ENCODE results near the gene MYRF. TPM values are rescaled to one million over a fixed set of nuclear protein-coding genes. Genes with fewer than 3 reads are reported as not detected.

MYRF gene
- total and polyA plus RNA-seq, 9 of the 15 experiments (the other 6 are each of a cell fraction or from before 2014, with no cell fraction given), result 2.3 to 25.8 (median 7.1) TPM

DNA sequence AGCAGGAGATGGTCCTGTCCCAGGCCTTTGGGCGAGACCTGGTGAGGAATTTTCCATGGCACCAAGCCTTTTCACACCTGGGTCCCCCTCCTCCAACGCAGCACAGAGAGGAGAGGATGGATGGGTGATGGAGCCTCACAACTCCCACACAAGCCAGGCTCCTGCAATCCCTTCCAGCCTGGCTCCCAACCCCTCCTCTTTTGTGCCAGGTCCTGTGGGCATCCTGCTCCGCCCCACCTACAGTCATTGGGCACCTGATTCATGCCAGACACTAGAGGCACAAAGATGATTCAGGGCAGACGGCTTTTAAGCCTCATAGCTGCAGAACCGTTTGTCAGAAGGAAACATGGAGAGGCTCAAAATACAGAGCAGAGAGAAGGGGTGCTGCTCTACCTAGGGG is 16.1 kb upstream of the MYRF start:
- H3K4me1 ChIP-seq (replicated peaks in 1 of 2; ENCODE audit: control insufficient read depth in 2 of 2, insufficient read depth in 2 of 2, low read length in 2 of 2), result peaks cover 0 to 50% of the 10 kb centered on the region in 2 experiments; a peak in 2 of 5 replicates
- 0 out of 4 replicates have a peak overlapping the region, but pooled peaks of 1 of the 2 experiments have one; percentile 7 for H3K9ac ChIP-seq (ENCODE audit: insufficient read depth in 1 of 2, low read depth in 2 of 2, low read length in 2 of 2)
- no peaks in the 10 kb centered on the region for H3K9me1 ChIP-seq (ENCODE audit: control insufficient read depth, insufficient read depth, low read length)
- H4K20me1 ChIP-seq (replicated peaks; ENCODE audit: control insufficient read depth, insufficient read depth, low read length), result peaks cover 9% of the 10 kb centered on the region; the same call in 1 of the 2 replicates
- H3K4me2 ChIP-seq (ENCODE audit: insufficient read depth, low read length), result no peak overlapping the region
- ATAC-seq (no peak), DNase-seq (ENCODE audit: extremely low read depth in 1 of 4, low spot score in 3 of 4) (no peak), FAIRE-seq (no peak)
- H3K4me3 ChIP-seq, result no peak overlapping the region
- in situ Hi-C loops (cut with MboI), result loop anchor here (5.0 kb wide), 1 partner anchor 54 kb away; the partner anchor contains the start of gene DAGLA
- H3K9me3 ChIP-seq (replicated peaks; ENCODE audit: control insufficient read depth, insufficient read depth, low read depth, low read length), result no peaks in the 10 kb centered on the region
- intact Hi-C loops (cut with micrococcal nuclease), result no loop called here
- H3K36me3 ChIP-seq (ENCODE audit: control insufficient read depth, insufficient read depth, low read length), result no peaks in the 10 kb centered on the region
- ChIA-PET CTCF (ENCODE audit: low intra/inter-chr PET ratio) (no interaction called here), POLR2A (interaction anchor here (0.8 to 0.9 kb wide), 2 partner anchors 10 to 56 kb away, joined by 3 read pairs; partner anchors contain the start of gene DAGLA)
- no peak overlapping the region for H3K27ac ChIP-seq (ENCODE audit: extremely low read depth, low read depth, low read length)
- BruUV-seq (replicated peaks), result no TSS peak
- peaks cover 4 to 27% of the 10 kb centered on the region in 2 experiments; a peak in 3 of 5 replicates for H3K27me3 ChIP-seq (ENCODE audit: control insufficient read depth in 2 of 2, insufficient read depth in 2 of 2, low read length in 2 of 2)
- no peaks in the 10 kb centered on the region for H3K79me2 ChIP-seq (ENCODE audit: control insufficient read depth, insufficient read depth, low read length)
- 5% methylated on average over 5 of the region's 5 CpGs for WGBS (ENCODE audit: insufficient coverage, low coverage, missing lambda C conversion rate)
- H2AFZ ChIP-seq (ENCODE audit: low read depth, low read length), result no peak overlapping the region
- TF ChIP-seq, protein P1, sequence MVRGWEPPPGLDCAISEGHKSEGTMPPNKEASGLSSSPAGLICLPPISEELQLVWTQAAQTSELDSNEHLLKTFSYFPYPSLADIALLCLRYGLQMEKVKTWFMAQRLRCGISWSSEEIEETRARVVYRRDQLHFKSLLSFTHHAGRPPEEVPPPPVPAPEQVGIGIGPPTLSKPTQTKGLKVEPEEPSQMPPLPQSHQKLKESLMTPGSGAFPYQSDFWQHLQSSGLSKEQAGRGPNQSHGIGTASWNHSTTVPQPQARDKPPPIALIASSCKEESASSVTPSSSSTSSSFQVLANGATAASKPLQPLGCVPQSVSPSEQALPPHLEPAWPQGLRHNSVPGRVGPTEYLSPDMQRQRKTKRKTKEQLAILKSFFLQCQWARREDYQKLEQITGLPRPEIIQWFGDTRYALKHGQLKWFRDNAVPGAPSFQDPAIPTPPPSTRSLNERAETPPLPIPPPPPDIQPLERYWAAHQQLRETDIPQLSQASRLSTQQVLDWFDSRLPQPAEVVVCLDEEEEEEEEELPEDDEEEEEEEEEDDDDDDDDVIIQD (CRISPR knock-in tag; IDR thresholded peaks at IDR 0.05), result no peak
- TF ChIP-seq ZNF174 (CRISPR knock-in tag; IDR thresholded peaks at IDR 0.05) (no peak), GABPB2 (CRISPR knock-in tag; conservative IDR thresholded peaks at IDR 0.05) (no peak), MCM7 (IDR thresholded peaks at IDR 0.05) (no peak), NCOR1 (IDR thresholded peaks at IDR 0.05) (no peak), ARID2 (IDR thresholded peaks at IDR 0.05) (no peak), ZNF324 (CRISPR knock-in tag; IDR thresholded peaks at IDR 0.05) (no peak), CCAR2 (IDR thresholded peaks at IDR 0.05; ENCODE audit: low read depth, low read length) (no peak), ZNF146 (CRISPR knock-in tag; IDR thresholded peaks at IDR 0.05; ENCODE audit: unreplicated experiment) (no peak), NR3C1 (CRISPR knock-in tag; IDR thresholded peaks at IDR 0.05) (no peak), EHMT2 (IDR thresholded peaks at IDR 0.05) (no peak)
- TF ChIP-seq, protein P2, sequence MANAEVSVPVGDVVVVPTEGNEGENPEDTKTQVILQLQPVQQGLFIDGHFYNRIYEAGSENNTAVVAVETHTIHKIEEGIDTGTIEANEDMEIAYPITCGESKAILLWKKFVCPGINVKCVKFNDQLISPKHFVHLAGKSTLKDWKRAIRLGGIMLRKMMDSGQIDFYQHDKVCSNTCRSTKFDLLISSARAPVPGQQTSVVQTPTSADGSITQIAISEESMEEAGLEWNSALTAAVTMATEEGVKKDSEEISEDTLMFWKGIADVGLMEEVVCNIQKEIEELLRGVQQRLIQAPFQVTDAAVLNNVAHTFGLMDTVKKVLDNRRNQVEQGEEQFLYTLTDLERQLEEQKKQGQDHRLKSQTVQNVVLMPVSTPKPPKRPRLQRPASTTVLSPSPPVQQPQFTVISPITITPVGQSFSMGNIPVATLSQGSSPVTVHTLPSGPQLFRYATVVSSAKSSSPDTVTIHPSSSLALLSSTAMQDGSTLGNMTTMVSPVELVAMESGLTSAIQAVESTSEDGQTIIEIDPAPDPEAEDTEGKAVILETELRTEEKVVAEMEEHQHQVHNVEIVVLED (CRISPR knock-in tag; IDR thresholded peaks at IDR 0.05), result no peak
- TF ChIP-seq, protein P3, sequence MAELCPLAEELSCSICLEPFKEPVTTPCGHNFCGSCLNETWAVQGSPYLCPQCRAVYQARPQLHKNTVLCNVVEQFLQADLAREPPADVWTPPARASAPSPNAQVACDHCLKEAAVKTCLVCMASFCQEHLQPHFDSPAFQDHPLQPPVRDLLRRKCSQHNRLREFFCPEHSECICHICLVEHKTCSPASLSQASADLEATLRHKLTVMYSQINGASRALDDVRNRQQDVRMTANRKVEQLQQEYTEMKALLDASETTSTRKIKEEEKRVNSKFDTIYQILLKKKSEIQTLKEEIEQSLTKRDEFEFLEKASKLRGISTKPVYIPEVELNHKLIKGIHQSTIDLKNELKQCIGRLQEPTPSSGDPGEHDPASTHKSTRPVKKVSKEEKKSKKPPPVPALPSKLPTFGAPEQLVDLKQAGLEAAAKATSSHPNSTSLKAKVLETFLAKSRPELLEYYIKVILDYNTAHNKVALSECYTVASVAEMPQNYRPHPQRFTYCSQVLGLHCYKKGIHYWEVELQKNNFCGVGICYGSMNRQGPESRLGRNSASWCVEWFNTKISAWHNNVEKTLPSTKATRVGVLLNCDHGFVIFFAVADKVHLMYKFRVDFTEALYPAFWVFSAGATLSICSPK (IDR thresholded peaks at IDR 0.05; ENCODE audit: borderline replicate concordance), result no peak
- TF ChIP-seq, protein P4, sequence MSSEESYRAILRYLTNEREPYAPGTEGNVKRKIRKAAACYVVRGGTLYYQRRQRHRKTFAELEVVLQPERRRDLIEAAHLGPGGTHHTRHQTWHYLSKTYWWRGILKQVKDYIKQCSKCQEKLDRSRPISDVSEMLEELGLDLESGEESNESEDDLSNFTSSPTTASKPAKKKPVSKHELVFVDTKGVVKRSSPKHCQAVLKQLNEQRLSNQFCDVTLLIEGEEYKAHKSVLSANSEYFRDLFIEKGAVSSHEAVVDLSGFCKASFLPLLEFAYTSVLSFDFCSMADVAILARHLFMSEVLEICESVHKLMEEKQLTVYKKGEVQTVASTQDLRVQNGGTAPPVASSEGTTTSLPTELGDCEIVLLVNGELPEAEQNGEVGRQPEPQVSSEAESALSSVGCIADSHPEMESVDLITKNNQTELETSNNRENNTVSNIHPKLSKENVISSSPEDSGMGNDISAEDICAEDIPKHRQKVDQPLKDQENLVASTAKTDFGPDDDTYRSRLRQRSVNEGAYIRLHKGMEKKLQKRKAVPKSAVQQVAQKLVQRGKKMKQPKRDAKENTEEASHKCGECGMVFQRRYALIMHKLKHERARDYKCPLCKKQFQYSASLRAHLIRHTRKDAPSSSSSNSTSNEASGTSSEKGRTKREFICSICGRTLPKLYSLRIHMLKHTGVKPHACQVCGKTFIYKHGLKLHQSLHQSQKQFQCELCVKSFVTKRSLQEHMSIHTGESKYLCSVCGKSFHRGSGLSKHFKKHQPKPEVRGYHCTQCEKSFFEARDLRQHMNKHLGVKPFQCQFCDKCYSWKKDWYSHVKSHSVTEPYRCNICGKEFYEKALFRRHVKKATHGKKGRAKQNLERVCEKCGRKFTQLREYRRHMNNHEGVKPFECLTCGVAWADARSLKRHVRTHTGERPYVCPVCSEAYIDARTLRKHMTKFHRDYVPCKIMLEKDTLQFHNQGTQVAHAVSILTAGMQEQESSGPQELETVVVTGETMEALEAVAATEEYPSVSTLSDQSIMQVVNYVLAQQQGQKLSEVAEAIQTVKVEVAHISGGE (CRISPR knock-in tag; IDR thresholded peaks at IDR 0.05), result no peak

All from K562 (cell line).